ENCODE measurements around the gene MET.

GRCh38 chr7:116779216-116779615 is 107.2 kb downstream of the MET start:
- TF ChIP-seq, protein P1, sequence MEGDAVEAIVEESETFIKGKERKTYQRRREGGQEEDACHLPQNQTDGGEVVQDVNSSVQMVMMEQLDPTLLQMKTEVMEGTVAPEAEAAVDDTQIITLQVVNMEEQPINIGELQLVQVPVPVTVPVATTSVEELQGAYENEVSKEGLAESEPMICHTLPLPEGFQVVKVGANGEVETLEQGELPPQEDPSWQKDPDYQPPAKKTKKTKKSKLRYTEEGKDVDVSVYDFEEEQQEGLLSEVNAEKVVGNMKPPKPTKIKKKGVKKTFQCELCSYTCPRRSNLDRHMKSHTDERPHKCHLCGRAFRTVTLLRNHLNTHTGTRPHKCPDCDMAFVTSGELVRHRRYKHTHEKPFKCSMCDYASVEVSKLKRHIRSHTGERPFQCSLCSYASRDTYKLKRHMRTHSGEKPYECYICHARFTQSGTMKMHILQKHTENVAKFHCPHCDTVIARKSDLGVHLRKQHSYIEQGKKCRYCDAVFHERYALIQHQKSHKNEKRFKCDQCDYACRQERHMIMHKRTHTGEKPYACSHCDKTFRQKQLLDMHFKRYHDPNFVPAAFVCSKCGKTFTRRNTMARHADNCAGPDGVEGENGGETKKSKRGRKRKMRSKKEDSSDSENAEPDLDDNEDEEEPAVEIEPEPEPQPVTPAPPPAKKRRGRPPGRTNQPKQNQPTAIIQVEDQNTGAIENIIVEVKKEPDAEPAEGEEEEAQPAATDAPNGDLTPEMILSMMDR (IDR thresholded peaks at IDR 0.05; ENCODE audit: low read depth, low read length, missing input control): no peak
- TF ChIP-seq FOXA1 (IDR thresholded peaks at IDR 0.05) (no peak), RAD21 (IDR thresholded peaks at IDR 0.05) (no peak), ZBTB33 (IDR thresholded peaks at IDR 0.05) (no peak), YY1 (IDR thresholded peaks at IDR 0.05) (no peak), GABPA (IDR thresholded peaks at IDR 0.05 in 1 of 2, conservative IDR thresholded peaks at IDR 0.05 in 1 of 2) (no peak), REST (IDR thresholded peaks at IDR 0.05) (no peak), MAX (IDR thresholded peaks at IDR 0.05) (no peak), JUND (IDR thresholded peaks at IDR 0.05) (no peak), SP1 (IDR thresholded peaks at IDR 0.05) (no peak), RXRA (IDR thresholded peaks at IDR 0.05) (no peak)
- TF ChIP-seq, protein P2, sequence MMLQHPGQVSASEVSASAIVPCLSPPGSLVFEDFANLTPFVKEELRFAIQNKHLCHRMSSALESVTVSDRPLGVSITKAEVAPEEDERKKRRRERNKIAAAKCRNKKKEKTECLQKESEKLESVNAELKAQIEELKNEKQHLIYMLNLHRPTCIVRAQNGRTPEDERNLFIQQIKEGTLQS (IDR thresholded peaks at IDR 0.05): no peak
